GM18499 (cell line): Measurements from ENCODE around the gene CNN3.
A peak's percentile ranks its signal among the peaks of the same experiment; 100 is the strongest.

Experiments
- ATAC-seq: cut with Tn5 transposase; IDR thresholded peaks from one replicate; pipeline ENCODE4 v1.9.1; 2021; ENCODE audit warnings: moderate number of reproducible peaks; ENCODE audit not compliant: insufficient read depth, unreplicated experiment

Gene CNN3

DNA sequence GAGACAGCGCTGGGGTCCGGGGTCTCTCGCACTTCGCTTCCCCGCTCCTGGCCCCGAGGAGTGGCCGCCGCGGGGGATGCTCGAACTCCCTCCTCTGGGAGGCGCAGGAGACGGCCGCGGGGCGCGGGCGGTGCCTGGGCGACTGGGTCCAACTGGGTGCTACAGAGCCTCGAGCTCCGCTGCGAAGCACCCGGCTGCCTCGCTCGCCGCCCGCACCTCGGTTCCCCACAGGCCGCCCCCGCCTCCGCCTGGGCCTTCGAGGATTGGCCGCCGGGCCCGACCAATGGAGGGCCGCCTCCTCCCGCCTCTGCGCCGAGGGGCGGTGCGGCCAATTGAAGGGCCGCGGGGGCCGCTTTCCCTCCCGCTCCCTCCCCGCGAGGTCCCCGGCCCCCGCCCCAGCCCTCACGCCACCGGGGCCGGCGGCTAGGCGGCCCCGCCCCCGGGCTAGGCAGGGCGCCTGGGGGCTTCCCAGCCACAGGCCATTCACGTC lies at the start of gene CNN3:
CNN3 (minus strand) TSS at position 196 of the 490 bp plus-strand sequence. CDS start 216 bp downstream, outside the sequence.
- peak; percentile 64 for ATAC-seq

DNA sequence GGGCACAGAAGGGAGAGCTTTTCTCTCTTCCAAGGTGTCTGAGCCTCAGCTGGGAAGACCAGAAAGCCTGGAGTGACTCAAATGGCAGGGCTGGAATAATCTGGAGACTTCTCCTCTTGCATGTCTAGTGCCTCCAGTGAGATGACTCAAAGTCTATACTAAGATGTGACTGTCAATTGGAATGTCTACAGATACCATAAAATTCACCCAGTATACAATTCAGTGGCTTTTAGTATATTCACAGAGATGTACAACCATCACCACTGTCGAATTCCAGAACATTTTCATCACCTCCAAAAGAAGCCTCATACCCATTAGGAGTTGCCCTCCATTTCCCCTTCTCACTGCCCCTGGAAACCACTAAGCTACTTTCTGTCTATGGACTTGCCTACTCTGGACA lies 47.9 kb upstream of the CNN3 start:
- no peak for ATAC-seq

DNA sequence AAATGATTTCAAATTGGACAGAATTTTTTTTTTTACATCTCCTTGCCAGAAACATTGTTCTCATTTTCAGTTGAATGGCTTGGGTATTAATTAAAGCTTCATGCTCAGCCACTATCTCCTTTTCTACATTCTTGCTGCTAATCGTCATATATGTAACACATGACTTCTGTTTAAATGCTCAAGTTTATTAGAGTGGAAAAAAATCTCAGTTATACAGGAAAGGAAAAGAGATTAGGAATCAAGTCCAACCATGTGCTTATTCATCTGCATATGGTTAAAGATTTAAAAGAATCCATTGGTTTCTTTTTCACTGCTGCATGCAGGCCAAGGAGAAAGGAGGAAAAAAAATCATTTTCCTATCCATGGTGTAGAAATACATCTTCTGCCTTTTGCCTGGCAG lies 47.3 kb upstream of the CNN3 start:
- ATAC-seq: no peak

DNA sequence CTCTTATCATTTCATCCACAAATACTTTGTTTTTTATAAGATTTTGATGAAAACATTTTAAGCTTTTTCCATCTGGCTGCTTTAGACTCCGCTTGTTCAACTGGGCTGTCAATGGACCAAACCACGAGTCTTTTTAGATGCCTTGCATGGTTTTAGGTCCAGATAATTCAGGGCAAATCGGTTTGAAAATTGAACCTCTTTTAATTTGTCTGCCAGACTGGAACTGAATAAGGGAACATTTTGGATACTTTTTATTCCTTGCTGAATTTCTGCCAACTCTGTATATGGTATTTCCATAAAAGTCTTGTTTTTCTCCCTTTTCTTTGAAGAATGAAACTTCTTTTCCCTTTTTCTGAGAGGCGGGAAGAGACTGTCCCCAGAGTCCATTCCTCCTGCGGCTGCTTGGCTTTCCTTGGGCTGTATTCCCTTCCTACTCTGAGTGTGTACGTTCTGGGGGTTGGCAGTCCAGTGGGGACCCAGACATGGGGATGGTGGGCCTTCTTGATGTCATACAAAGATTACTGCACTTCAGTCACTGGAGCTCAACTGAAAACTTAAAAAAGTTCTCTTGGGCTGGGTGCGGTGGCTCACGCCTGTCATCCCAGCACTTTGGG lies 46.5 kb upstream of the CNN3 start:
- ATAC-seq: no peak

DNA sequence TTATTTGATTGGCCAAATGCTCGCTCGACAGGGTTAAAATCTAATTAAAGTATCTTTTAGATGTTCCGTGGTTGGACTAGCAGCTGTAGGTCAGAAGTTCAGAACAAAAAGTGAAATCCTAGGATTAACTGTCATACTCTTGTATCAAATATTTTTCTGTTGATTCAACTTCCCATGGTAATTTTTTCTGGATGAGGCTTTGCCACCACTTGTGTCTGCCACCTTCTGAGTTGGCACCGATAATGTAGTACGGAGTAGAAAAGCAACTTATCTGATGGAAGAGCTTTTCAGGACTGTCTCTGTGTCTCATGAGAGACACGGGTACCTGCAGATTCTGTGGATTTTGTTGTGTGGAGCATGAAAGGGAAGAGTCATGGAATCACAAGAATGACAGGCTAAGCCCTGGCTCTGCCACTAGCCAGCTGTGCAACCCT lies 44.6 kb upstream of the CNN3 start:
- no peak for ATAC-seq

DNA sequence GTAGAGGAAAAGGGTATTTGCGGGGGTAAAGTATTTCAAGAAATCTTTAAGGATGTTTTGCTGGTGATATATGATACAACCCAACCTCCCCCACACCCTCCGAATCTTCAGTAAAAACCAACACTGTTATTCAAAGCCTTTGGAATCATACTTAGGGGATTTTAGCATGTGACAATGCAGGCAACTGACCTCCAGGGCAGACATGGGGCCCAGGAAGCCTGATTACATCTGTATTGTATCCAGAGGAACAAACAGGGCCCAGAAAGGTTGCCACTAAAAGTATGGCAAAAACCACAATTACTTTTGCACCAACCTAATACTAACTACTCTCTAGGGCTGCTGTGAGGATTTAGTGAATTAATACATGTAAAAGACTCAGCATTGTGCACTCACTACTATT lies 43.9 kb upstream of the CNN3 start:
- ATAC-seq: no peak

DNA sequence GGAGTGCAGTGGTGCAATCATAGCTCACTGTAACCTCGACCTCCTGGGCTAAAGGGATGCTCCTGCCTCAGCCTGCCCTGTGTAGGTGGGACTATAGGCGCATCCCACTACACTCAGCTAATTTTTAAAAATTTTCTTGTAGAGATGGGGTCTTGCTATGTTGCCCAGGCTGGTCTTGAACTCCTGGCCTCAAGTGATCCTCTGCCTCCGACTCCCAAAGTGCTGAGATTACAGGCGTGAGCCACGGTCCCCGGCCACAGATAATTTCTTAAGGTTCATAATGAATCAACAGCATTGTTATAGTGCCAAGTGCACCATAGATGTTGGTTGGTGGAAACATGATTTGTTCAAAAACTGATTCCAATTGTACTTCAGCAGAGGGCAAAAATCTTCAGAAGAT lies 42.2 kb upstream of the CNN3 start:
- ATAC-seq: no peak

DNA sequence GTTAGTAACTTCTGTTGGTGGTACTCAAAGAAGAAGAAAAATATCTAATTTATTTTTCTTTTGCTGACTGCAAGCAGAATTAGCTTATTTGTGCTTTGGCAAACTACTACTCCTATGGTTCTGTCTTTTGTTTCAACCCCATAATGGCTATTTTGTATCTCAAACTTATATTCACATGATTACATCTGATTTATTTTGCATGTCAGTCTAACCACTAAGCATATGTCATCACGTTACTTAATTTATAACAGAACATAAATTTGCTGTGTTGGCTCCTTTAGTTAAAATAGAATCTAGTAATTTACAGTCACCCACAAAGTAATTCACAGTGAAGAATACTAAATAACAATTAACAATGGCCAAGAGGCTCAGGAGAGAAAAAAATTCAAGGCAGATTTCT lies 39.1 kb upstream of the CNN3 start:
- no peak for ATAC-seq

DNA sequence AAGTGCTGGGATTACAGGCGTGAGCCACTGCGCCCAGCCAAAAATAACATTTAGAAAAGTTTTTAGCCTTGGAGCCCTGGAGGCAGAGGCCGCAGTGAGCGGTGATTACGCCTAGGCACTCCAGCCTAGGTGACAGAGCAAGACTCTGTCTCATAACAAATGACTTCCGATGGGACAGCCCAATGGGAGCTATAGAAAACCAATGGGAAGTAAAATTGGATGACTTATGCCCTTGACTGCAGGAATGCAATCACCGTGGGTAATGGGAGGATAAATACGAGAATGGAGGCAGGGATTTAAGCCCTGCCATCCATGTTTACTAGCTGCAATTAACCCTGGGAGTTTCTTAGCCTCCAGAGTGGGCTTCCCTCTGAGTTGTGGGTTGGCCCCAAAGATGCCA lies 37.0 kb upstream of the CNN3 start:
- no peak for ATAC-seq

DNA sequence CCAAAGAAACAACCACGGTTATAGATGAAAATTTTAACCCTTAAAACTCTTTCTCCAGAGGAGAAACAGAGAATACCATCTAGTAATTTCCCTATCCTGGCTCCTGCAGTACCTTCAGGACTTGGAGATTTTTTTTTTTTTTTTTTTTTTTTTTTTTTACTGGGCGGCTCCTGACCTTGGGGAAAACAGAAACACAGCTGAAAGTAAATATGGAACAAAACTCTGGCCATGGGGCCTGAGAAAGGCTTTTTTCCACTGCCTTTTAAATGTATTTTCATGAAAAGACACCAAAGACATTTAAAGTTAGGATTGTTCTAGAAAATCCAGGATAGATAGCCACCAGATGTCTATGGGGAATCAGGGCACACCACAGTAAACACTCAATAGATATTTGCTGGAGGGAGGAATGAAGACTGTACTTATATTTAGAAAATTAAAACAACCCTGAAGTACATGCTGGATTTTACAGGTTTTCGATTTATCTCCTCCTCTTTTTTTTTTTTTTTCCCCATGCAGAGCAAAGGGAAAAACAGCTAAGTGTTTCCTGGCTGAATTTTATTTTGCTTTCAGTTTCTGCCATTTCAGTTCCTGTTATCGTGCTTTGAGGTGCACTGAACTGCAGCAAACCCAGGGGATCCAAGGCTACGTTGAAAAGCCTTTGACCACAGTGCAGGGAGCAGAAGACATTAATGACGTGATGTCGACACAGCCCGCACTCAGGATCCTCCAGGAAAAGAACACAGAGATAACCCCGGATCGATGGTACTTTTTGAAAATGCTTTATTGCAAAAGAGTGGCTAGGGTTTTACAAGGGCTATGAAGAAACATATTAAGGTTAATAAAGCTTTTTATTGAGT lies 35.7 kb upstream of the CNN3 start:
- ATAC-seq: peak; percentile 92

DNA sequence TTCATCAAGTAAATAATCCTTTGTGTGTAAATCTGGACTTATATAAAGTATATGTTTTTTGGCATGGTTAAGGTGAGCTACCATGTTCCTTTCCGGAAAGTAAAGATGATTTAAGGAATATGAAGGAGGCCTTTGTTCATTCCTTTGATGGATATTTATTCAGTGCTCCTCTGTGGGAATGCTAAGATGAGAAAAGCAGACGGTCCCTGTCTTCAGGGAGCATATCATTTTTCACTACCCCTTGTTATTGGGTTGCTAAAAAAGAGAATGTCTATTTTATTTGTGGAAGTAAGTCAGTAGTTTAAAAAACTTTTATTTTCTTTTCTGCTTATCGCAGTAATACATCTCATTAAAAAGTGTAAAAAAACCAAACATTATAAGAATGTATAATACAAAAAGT lies 35.1 kb upstream of the CNN3 start:
- no peak for ATAC-seq

DNA sequence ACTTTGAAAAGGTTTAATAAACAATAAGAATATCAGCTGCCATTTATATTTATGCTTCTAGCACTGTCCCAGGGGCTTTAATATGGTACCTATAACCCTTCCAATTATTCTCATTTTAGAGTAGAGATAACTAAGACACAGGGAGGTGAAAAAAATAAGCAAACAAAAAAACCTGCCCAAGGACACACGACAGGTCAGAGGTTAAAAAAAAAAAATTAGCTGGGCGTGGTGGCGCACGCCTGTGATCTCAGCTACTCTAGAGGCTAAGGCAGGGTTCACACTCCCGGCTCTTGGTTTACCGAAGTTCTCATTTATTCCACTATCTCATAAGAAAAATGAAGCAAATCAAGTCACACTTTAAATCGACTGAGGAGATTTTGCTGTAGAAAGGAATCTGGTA lies 34.7 kb upstream of the CNN3 start:
- no peak for ATAC-seq

DNA sequence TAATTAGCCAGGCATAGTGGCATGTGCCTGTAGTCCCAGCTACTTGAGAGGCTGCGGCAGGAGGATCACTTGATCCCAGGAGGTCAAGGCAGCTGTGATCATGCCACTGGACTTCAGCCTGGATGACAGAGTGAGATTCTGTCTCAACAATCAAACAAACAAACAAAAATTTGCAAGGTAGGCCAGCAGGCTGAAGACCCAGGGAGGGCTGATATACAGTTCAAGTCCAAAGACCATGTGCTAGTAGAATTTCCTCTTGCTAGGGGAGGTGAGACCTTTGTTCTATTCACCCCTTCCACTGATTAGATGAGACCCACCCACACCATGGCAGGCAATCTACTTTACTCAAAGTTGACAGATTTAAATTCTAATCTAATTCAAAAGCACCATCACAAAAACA lies 31.2 kb upstream of the CNN3 start:
- ATAC-seq: no peak

DNA sequence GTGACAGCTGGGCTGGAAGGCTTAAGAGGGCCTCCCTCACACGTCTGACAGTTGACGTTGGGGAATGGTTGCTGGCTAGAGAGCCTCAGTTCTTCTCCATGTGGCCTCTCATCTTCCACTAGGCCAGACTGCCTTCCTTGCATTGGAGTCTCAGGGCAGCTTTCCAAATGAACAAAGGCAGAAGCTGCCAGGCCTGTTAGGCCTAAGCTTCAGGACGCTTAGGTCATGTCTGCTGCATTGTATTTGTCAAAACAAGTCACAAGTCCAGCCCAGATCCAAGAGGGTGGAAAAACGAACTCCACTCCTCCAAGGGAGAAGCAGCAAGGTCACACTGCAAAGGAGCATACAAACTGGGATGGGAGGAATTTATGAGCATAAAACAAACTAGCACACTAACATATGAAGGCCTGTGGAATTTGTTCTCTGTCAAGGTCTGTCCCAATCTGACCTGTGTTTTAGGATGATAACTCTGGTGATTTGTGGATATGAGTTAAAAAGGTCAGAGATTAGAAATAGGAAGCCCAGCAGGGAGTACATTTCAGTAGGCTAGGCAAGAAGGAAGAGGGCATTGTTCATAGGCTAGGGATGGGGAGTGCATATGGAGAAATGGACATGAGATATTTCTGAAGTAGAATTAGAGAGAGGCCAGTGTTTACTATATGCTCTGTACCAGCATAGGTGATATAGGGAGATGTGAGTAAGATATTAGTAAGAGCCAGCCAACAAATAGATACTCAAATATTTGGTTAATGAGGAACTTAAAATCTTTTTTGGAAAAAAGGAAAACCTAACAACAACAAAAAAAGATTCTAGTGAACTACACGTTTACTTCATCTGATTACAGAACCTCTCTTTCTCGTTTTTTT lies 29.1 kb upstream of the CNN3 start:
- no peak for ATAC-seq

DNA sequence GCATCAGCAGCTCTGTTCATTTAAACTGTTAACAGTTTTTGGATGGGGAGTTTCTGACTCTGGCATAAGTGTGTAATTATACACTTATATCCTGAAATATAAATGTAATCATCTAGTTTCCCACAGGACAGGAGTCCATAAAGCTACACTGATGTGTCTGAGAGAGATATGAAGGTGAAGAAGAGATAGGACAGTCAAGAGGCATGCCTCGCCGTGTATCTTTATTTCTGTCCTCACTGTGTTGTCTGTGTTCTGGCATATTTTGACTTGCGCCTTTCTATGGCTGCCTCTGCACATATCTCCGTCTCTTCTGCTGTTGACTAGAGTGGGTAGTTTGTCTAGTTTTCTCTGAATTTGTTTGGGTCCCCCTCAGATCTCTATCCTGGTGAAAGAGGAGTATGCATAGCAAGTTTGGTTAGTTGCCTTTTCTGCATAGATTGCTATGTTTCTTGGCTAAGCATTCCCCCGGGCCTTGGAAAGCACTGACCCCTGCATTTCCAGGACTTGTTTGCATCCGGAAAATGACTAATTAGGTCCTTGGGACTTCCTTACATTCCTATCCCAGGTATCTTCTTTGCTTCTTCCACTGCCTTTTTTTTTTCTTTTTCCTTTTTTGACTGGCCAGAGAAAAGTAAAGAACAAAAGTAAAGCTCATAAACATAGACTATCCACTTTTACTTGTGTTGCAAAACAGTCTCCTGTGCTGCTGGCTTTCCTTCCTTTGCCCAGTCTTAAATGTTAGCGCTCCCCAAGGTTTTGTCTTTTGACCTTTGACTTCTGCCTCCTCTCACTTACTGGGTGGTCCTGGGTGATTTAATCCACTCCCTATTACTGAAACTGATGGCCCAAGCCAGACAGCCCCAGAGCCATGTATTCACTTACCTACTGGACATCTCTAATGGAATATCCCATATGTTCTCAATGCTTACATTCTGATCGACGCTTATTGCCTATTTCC lies 27.6 kb upstream of the CNN3 start:
- ATAC-seq: no peak

DNA sequence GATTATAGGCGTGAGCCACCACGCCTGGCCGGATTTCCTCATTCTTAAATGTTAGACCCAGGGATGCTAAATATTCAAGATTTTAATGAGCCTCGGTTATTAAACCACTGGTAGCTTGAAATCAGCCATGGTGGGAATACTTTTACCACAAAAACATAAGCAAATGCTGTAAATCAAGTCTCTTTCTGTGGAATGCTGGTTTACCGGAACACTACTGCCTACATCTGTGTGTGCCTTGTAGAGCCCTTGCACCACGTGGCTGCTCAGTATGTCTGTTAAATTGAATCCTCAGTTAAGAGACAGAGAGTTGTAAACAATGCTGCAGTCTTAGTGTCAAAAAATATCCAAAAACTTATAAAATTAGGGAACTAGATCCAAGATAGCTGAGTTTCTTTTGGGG lies 26.8 kb upstream of the CNN3 start:
- ATAC-seq: no peak

DNA sequence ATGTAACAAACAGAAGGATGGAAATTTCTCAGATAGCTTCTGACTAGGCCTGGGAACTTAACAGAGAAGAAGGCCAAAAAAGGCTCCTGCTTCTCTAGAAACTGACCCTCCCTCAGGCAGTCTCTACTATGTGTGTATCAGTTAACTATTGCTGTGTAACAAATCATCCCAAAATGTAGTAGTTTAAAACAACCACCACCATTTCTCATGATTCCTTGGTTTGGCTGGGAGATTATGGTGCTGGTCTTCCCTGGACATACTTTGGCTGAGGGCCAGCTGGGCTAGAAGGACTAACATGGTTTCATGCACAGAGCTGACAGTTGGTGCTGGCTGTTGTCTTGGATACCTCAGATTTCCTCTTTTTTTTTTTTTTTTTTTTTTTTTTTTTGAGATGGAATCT lies 26.2 kb upstream of the CNN3 start:
- no peak for ATAC-seq

DNA sequence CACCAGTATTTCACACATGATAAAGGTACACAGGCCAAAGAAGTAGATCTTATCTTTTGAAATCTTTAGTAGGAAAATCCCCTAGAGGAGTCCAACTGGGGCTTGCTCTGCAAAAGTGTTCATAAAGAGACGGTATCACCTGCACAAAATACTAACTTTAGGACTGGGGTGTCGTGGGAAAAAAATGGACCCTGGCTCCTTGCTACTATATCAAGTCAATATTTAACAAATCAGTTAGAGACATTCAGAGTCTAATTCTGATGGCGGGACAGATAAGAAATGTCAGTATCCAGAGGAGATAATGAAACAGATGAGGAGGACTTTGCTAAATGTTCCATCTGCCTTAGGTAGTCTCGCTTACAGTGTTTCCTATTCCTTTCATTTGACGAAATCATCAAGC lies 25.6 kb upstream of the CNN3 start:
- no peak for ATAC-seq

DNA sequence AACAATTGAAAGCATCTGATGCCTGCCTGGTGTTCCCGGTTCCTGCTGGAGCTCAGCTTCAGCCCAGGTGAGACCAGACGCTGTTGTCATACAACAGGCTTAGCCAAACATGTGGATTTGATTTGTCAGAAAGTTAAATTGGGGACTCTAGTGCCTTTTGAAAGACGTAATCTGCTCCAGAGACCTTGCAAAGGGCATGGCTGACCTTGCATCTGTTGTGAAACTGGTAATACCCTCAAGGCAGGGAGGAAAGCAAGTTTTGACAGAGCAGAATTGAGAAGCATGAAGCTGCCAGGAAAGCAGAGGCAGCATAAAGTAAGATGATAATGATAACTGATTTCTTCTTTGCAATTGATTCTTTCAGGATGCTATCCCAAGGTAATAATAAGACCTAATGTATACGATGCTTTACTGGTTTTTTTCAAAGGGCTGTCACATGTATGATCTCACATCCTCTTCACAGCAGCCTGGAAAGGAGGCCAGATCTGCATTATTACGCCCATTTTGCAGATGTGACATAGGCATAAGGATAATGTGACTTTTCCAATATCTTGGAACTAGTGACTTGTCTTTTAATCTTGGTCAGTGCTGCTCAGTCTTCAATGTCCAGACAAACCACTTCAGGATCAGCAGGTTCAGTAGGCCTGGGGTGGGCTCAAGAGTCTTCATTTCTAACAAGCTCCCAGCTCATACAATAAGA lies 24.7 kb upstream of the CNN3 start:
- no peak for ATAC-seq
